Measurements from ENCODE around the gene PEX11G. TPM values are rescaled to one million over a fixed set of nuclear protein-coding genes. Genes with fewer than 3 reads are reported as not detected.
A peak's percentile ranks its signal among the peaks of the same experiment; 100 is the strongest.

PEX11G gene
- total and polyA plus RNA-seq, 2 donors = 3.3 to 4.8 TPM

DNA sequence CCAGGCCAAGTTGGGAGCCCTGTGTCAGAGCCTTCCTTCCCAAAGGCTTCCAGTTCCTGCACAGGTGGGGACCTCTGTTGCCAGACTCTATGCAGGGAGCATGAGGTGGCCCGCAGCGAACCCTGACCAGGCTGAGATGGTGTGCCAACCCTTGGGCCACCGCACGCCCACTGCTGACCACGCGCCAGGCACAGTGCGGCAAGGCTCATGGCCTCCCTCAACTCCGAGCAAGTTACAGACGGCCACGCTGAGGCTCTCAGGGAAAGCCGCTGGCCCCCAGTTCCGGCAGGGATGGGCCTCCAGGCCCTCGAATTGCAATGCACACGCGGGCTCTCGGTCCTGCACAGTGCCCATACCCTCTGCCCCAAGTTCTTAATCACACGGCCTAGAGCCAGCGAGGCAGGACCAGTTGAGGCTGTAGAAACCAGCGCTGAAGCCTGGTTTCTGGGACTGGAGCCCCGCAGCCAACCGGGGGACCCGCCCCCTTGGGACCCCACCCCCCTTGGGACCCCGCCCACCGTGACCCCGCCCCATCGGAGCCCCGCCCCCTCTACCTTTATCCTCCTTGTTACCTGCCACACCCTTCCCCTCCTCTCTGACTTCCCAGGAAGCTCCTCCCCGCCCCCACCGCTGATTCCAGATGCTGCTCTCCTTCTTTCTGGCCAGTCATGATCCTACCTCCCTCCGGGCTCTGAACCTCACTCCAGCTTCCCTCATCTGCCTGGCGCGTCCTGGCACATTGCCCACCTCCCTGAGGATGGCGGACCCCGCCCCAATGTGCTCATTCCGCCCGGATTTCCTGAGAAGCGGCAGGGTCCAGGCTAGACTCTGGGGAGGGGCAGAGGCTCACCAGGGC lies 6.0 kb downstream of the PEX11G start:
- WGBS = 38% methylated on average over 37 of the region's 37 CpGs
- no peak overlapping the region for H3K27ac ChIP-seq (ENCODE audit: low read depth in 1 of 2, low read length in 1 of 2)
- no peaks in the 10 kb centered on the region for H3K36me3 ChIP-seq (ENCODE audit: control insufficient read depth in 2 of 2, insufficient read depth in 2 of 2, low read length in 1 of 2)
- H3K4me3 ChIP-seq (ENCODE audit: low read length in 2 of 2) = no peak overlapping the region
- no peak for DNase-seq (ENCODE audit: low read depth in 6 of 9, low spot score in 9 of 9)
- peaks cover 0 to 4% of the 10 kb centered on the region in 2 donors for H3K9me3 ChIP-seq (ENCODE audit: control insufficient read depth in 2 of 2, insufficient read depth in 1 of 2, low read length in 1 of 2)
- peaks cover 0 to 16% of the 10 kb centered on the region in 2 donors for H3K27me3 ChIP-seq (ENCODE audit: control insufficient read depth in 2 of 2, insufficient read depth in 1 of 2, low read length in 1 of 2)
- H3K4me1 ChIP-seq (ENCODE audit: control insufficient read depth in 2 of 2, insufficient read depth in 2 of 2, low read length in 2 of 2) = no peaks in the 10 kb centered on the region

DNA sequence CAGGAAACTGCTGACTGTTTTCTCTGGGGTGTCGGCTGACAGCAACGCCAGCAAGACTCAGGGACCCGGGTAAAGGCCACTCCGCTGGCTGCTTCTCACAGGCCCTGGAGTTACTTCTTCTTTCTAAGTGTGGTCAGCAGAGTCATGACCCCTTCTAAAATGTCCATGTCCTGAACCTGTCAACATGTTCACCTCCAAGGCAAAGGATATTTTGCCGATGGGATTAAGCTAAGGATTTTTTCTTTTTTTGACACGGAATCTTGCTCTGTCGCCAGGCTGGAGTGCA lies 7.9 kb downstream of the PEX11G start:
- H3K36me3 ChIP-seq (ENCODE audit: control insufficient read depth in 2 of 2, insufficient read depth in 2 of 2, low read length in 1 of 2) = no peaks in the 10 kb centered on the region
- no peak overlapping the region for H3K4me3 ChIP-seq (ENCODE audit: low read length in 2 of 2)
- no peak for DNase-seq (ENCODE audit: low read depth in 6 of 9, low spot score in 9 of 9)
- H3K9me3 ChIP-seq (ENCODE audit: control insufficient read depth in 2 of 2, insufficient read depth in 1 of 2, low read length in 1 of 2) = peaks cover 0 to 4% of the 10 kb centered on the region in 2 donors
- H3K4me1 ChIP-seq (ENCODE audit: control insufficient read depth in 2 of 2, insufficient read depth in 2 of 2, low read length in 2 of 2) = no peaks in the 10 kb centered on the region
- H3K27me3 ChIP-seq (ENCODE audit: control insufficient read depth in 2 of 2, insufficient read depth in 1 of 2, low read length in 1 of 2) = peaks cover 0 to 16% of the 10 kb centered on the region in 2 donors
- no peak overlapping the region for H3K27ac ChIP-seq (ENCODE audit: low read depth in 1 of 2, low read length in 1 of 2)
- WGBS = 88% methylated on average over 7 of the region's 7 CpGs

DNA sequence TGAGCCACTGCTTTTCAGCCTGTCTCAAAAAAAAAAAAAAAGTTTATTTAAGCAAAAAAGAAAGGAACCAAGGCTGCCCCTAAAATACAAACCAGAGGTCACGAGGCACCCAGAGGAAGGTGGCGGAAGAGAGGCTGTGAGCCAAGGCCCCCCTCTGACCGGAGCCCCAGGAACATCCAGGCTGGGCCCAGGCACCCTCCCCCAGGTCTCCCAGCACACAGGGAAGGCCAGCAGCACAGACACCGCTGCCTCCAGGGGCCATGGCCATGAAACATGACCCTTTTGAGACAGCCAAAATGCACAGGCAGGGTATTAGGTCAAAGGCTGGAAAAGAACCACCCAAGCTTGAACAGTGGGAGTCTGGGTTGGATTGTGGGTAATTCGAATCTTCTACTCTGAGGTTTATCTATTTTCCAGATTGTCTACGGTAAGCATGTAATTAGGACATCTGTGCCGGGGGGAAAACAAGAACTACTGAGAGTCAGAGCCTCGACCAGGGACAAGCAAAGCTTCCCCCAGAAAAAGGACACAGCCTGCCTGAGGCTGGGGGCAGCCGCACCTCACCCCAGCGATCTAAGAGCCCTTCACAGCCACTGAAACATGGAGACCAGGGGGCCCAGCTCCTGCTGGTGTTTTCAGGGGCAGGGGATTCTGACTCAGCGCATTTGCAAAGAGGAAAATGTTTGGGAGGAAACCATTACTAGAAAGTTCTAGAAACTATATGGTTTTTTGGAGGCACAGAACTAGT lies 8.4 kb downstream of the PEX11G start:
- peaks cover 0 to 4% of the 10 kb centered on the region in 2 donors for H3K9me3 ChIP-seq (ENCODE audit: control insufficient read depth in 2 of 2, insufficient read depth in 1 of 2, low read length in 1 of 2)
- no peaks in the 10 kb centered on the region for H3K4me1 ChIP-seq (ENCODE audit: control insufficient read depth in 2 of 2, insufficient read depth in 2 of 2, low read length in 2 of 2)
- peaks cover 3% of the 10 kb centered on the region in 2 donors for H3K36me3 ChIP-seq (ENCODE audit: control insufficient read depth in 2 of 2, insufficient read depth in 2 of 2, low read length in 1 of 2)
- DNase-seq (ENCODE audit: low read depth in 6 of 9, low spot score in 9 of 9) = no peak
- H3K4me3 ChIP-seq (ENCODE audit: low read length in 2 of 2) = no peak overlapping the region
- H3K27me3 ChIP-seq (ENCODE audit: control insufficient read depth in 2 of 2, insufficient read depth in 1 of 2, low read length in 1 of 2) = peaks cover 0 to 16% of the 10 kb centered on the region in 2 donors
- 81% methylated on average over 11 of the region's 11 CpGs for WGBS
- H3K27ac ChIP-seq (ENCODE audit: low read depth in 1 of 2, low read length in 1 of 2) = peak overlapping the region in 1 of 2 donors; percentile 46

DNA sequence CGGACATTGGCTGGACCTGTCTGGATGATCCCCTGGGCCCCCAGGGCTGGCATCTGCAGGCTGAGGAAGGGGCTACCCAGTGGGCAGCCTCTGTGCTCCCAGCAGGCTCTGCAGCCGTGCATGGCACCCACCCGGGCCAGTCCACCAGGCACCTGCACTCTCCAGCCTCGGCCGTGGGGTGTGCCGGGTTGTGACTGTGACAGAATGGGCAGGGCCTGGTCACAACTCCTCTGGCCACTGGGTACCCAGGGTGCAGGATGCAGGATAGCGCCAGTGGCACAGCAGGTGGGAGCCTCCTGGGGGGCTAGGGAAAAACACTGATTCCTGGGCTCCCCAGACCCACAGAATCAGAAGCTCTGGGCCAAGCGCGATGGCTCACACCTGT lies 10.0 kb downstream of the PEX11G start:
- H3K36me3 ChIP-seq (ENCODE audit: control insufficient read depth in 2 of 2, insufficient read depth in 2 of 2, low read length in 1 of 2) = peaks cover 3 to 4% of the 10 kb centered on the region in 2 donors
- H3K4me1 ChIP-seq (ENCODE audit: control insufficient read depth in 2 of 2, insufficient read depth in 2 of 2, low read length in 2 of 2) = no peaks in the 10 kb centered on the region
- peaks cover 0 to 2% of the 10 kb centered on the region in 2 donors for H3K9me3 ChIP-seq (ENCODE audit: control insufficient read depth in 2 of 2, insufficient read depth in 1 of 2, low read length in 1 of 2)
- 94% methylated on average over 9 of the region's 9 CpGs for WGBS
- H3K4me3 ChIP-seq (ENCODE audit: low read length in 2 of 2) = no peak overlapping the region
- peaks cover 0 to 16% of the 10 kb centered on the region in 2 donors for H3K27me3 ChIP-seq (ENCODE audit: control insufficient read depth in 2 of 2, insufficient read depth in 1 of 2, low read length in 1 of 2)
- no peak overlapping the region for H3K27ac ChIP-seq (ENCODE audit: low read depth in 1 of 2, low read length in 1 of 2)
- no peak for DNase-seq (ENCODE audit: low read depth in 6 of 9, low spot score in 9 of 9)

DNA sequence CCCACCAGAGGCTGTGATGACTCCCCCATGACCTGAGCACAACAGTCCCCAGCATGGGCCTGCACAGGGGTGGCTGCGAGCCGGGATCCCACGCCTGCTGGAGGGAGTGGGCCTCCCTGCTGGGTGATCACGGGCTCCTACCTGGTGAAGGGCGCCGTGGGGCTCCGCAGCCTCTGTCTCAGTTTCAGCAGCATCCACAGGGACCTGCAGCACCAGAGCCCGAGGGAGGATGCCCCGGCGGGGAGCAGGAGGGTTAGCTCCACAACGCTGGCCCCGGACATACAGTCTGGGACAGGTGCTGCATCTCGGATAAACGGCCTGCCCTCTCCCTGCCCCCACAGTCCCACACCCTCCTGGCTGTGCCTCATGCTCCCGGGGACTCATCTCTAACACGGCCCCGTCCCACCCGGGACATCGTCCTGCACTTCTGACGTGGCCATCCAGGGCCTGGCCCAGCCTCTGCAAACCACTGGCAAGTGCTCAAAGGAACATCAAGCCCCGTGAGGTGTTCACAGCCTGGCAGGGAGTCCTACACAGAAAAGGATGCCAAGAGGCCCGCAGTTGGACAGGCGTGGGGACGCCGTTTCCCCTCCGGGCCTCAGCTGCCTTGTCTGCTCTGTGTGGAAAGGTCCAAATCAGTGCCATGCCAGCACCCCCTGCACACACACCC lies 10.5 kb downstream of the PEX11G start:
- Histone ChIP-seq H3K4me3 (ENCODE audit: low read length in 2 of 2) (no peak overlapping the region), H3K36me3 (ENCODE audit: control insufficient read depth in 2 of 2, insufficient read depth in 2 of 2, low read length in 1 of 2) (peaks cover 3 to 4% of the 10 kb centered on the region in 2 donors), H3K9me3 (ENCODE audit: control insufficient read depth in 2 of 2, insufficient read depth in 1 of 2, low read length in 1 of 2) (no peaks in the 10 kb centered on the region), H3K27ac (ENCODE audit: low read depth in 1 of 2, low read length in 1 of 2) (no peak overlapping the region), H3K27me3 (ENCODE audit: control insufficient read depth in 2 of 2, insufficient read depth in 1 of 2, low read length in 1 of 2) (peaks cover 0 to 11% of the 10 kb centered on the region in 2 donors), H3K4me1 (ENCODE audit: control insufficient read depth in 2 of 2, insufficient read depth in 2 of 2, low read length in 2 of 2) (no peaks in the 10 kb centered on the region)
- 92% methylated on average over 26 of the region's 26 CpGs for WGBS
- DNase-seq (ENCODE audit: low read depth in 6 of 9, low spot score in 9 of 9) = no peak

DNA sequence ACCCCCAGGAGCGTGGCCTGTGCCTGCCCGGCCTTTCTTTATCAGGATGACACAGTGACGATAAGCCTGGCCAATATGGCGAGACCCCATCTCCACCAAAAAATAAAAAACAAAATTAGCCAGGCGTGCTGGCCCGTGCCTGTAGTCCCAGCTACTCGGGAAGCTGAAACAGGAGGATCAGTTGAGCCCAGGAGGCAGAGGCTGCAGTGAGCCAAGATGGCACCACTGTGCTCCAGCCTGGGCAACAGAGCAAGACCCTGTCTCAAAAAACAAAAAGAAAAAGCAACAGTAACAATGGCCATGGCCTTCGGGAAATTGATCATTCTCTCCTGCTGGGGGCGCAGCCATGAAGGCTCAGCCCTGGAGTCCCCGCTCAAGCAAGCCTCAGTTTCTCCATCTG lies 11.1 kb downstream of the PEX11G start:
- Histone ChIP-seq H3K9me3 (ENCODE audit: control insufficient read depth in 2 of 2, insufficient read depth in 1 of 2, low read length in 1 of 2) (no peaks in the 10 kb centered on the region), H3K4me3 (ENCODE audit: low read length in 2 of 2) (no peak overlapping the region), H3K27me3 (ENCODE audit: control insufficient read depth in 2 of 2, insufficient read depth in 1 of 2, low read length in 1 of 2) (peaks cover 0 to 8% of the 10 kb centered on the region in 2 donors), H3K27ac (ENCODE audit: low read depth in 1 of 2, low read length in 1 of 2) (no peak overlapping the region), H3K4me1 (ENCODE audit: control insufficient read depth in 2 of 2, insufficient read depth in 2 of 2, low read length in 2 of 2) (no peaks in the 10 kb centered on the region), H3K36me3 (ENCODE audit: control insufficient read depth in 2 of 2, insufficient read depth in 2 of 2, low read length in 1 of 2) (peaks cover 3 to 8% of the 10 kb centered on the region in 2 donors)
- WGBS = 94% methylated on average over 10 of the region's 10 CpGs
- DNase-seq (ENCODE audit: low read depth in 6 of 9, low spot score in 9 of 9) = no peak

DNA sequence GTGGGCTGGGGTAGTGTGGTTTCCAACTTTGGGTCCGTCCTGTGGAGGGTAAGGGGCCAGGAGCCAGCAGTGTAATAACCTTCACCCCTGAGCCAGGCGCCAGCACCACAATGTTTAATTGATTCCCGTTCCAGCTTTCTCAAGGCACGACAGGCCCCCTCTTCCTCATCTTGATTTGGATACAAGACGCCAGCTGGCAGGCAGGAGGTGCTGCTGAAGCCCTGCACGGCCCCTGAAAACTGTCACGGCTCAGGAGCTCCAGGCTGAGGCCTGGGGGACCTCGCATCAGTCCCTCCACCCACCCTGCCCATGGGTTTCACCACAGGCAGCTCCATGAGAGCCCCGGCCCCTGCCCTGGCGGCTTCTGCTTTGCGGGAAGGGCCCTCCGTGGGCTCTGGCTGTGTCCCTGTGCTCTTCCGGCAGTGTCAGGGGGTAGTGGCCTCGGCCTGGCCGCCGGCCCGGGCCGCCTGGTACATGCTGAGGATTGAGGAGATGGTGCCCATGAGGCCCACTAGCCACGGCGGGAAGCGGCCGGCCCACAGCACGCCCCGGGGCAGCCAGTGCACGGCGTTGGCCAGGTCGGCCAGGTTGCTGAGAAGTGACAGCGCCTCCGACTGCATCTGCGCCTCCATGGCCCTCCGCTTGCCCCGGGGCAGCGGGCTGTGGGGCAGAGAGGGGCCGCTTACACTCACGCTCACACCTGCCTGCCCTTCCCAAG lies 11.9 kb downstream of the PEX11G start:
- no peak for DNase-seq (ENCODE audit: low read depth in 6 of 9, low spot score in 9 of 9)
- H3K36me3 ChIP-seq (ENCODE audit: control insufficient read depth in 2 of 2, insufficient read depth in 2 of 2, low read length in 1 of 2) = peaks cover 11 to 15% of the 10 kb centered on the region in 2 donors
- WGBS = 91% methylated on average over 35 of the region's 35 CpGs
- H3K27ac ChIP-seq (ENCODE audit: low read depth in 1 of 2, low read length in 1 of 2) = no peak overlapping the region
- H3K4me3 ChIP-seq (ENCODE audit: low read length in 2 of 2) = no peak overlapping the region
- no peaks in the 10 kb centered on the region for H3K27me3 ChIP-seq (ENCODE audit: control insufficient read depth in 2 of 2, insufficient read depth in 1 of 2, low read length in 1 of 2)
- H3K9me3 ChIP-seq (ENCODE audit: control insufficient read depth in 2 of 2, insufficient read depth in 1 of 2, low read length in 1 of 2) = no peaks in the 10 kb centered on the region
- no peaks in the 10 kb centered on the region for H3K4me1 ChIP-seq (ENCODE audit: control insufficient read depth in 2 of 2, insufficient read depth in 2 of 2, low read length in 2 of 2)

DNA sequence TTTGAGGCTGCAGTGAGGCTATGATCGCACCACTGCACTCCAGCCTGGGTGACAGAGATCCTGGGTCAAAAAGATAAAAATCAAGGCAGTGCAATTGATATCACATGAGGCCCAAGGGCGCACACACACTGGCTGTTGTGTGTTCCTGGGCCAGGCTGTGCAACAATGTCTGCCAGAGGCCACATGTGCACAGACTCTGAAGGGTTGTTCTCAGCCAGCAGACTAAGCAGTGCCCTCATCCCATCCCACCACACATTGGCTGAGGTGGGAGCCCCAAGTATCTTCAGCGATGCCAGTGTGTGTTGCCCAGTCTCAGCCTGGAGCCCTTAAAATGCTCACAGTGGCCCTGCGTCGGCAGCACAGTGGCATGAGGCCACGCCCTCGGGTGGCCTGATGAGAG lies 12.6 kb downstream of the PEX11G start:
- Histone ChIP-seq H3K27me3 (ENCODE audit: control insufficient read depth in 2 of 2, insufficient read depth in 1 of 2, low read length in 1 of 2) (no peaks in the 10 kb centered on the region), H3K36me3 (ENCODE audit: control insufficient read depth in 2 of 2, insufficient read depth in 2 of 2, low read length in 1 of 2) (peaks cover 18 to 21% of the 10 kb centered on the region in 2 donors), H3K4me3 (ENCODE audit: low read length in 2 of 2) (no peak overlapping the region), H3K9me3 (ENCODE audit: control insufficient read depth in 2 of 2, insufficient read depth in 1 of 2, low read length in 1 of 2) (no peaks in the 10 kb centered on the region), H3K27ac (ENCODE audit: low read depth in 1 of 2, low read length in 1 of 2) (no peak overlapping the region), H3K4me1 (ENCODE audit: control insufficient read depth in 2 of 2, insufficient read depth in 2 of 2, low read length in 2 of 2) (no peaks in the 10 kb centered on the region)
- WGBS = 95% methylated on average over 7 of the region's 7 CpGs
- no peak for DNase-seq (ENCODE audit: low read depth in 6 of 9, low spot score in 9 of 9)
